GM04504 (cell line): ENCODE results near the gene ALPG.
"Not testable (repeated sequence)": the region's sequence is repeated elsewhere in the genome, so short reads cannot be mapped to it uniquely, and the experiment has no call there.

Experiments used
- DNase-seq: peaks from one replicate; pipeline ENCODE4 v3.0.0-alpha.2; 2012; ENCODE audit warnings: low read depth

Gene ALPG

GRCh38 chr2:232396683-232397082 lies 10.0 kb upstream of the ALPG start:
- DNase-seq = no peak

DNA sequence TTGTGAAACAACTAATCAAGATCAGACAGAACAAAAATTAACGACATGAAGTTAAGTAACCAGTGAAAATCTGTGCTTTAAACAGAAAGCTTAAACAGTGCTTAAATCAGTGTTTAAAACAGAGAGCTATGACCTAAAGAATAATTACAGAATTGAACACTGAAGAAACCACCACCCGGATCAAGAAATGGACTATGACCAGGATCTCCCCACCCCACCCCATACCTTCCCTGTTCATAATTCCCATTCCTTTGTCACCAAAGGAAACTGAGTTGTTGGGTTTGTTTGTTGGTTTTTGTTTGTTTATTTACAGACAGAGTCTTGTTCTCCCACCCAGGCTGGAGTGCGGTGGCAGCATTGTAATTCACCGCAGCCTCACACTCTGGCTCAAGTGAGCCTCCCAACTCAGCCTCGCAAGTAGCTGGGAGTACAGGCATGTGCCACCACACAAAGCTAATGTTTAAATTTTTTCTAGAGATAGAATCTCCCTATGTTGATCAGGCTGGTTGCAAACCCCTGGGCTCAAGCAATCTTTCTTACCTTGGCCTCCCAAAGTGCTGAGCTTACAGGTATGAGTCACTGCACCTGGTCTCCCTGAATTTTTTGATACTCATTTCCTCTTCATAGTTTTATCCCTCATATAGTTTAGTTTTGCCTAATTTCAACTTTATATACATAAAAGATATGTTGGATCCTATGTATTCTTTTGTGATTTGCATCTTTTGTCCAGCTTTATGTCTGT lies 8.2 kb upstream of the ALPG start:
- no peak for DNase-seq

GRCh38 chr2:232400256-232401015 lies 6.2 kb upstream of the ALPG start:
- no peak for DNase-seq

GRCh38 chr2:232402518-232402917 lies 4.1 kb upstream of the ALPG start:
- no peak for DNase-seq

DNA sequence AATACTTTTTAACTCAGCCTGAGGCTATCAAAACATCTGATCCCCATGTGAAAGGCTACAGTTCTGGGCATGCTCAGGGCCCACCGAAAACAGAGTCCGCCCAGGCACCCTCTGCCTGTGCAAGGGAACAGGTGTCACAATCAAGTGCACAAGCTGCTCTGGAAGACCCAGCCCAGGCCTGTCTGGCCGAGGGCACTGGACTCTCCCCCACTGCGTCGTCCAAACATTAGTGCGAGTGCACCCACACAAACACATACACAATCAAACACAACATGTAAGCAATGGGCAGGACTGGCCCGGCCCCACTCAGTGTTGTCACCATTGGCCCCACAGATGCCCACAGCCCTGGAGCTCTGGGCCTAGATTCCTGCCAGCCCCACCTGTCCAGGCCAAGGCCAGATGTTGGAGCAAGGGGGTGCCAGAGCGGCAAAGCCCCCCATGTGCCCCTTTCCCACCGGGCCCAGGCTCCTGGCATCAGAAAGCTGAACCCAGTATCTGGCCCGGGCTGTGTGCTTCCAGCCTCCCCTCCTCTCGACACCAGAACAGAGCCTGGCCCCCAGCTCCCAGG lies 617 bp upstream of the ALPG start:
- DNase-seq = no peak

DNA sequence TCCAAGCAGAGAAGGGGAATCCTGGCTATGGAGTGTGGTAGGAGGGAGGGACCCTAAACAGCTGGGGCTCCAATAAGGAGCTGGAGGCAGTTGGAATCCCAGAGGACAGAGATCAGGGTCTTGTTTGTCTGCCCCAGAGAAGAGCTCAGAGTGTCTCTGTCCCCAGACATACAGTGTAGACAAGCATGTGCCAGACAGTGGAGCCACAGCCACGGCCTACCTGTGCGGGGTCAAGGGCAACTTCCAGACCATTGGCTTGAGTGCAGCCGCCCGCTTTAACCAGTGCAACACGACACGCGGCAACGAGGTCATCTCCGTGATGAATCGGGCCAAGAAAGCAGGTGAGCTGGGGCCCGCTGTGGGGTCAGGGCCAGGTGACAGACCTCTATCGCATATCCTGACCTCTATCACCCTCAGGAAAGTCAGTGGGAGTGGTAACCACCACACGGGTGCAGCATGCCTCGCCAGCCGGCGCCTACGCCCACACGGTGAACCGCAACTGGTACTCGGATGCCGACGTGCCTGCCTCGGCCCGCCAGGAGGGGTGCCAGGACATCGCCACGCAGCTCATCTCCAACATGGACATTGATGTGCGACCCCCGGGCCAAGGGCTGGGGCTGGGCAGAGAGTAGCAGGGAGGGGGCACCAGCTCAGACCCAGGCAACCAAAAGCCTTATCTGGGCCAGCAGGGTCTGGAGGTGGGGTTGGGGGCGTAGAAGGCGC lies 945 bp downstream of the ALPG start:
- not testable (repeated sequence) for DNase-seq

DNA sequence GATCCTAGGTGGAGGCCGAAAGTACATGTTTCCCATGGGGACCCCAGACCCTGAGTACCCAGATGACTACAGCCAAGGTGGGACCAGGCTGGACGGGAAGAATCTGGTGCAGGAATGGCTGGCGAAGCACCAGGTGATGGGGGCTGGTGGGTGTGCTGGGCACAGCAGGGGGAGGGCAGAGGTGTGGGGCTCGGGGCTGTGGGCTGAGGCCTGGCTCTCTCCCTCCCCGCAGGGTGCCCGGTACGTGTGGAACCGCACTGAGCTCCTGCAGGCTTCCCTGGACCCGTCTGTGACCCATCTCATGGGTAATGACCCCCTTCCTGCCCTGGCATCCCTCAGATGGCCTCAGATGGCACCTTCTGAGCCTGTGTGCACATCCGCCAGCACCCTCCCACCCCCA lies 1.6 kb downstream of the ALPG start:
- DNase-seq = not testable (repeated sequence)

DNA sequence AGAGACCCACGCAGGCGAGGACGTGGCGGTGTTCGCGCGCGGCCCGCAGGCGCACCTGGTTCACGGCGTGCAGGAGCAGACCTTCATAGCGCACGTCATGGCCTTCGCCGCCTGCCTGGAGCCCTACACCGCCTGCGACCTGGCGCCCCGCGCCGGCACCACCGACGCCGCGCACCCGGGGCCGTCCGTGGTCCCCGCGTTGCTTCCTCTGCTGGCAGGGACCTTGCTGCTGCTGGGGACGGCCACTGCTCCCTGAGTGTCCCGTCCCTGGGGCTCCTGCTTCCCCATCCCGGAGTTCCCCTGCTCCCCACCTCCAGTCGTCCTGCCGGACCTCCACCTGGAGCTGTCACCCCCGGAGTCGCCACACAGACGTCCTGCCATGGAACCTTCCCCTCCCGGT lies 3.0 kb downstream of the ALPG start:
- not testable (repeated sequence) for DNase-seq

GRCh38 chr2:232410238-232410900 lies 3.7 kb downstream of the ALPG start:
- DNase-seq = no peak

DNA sequence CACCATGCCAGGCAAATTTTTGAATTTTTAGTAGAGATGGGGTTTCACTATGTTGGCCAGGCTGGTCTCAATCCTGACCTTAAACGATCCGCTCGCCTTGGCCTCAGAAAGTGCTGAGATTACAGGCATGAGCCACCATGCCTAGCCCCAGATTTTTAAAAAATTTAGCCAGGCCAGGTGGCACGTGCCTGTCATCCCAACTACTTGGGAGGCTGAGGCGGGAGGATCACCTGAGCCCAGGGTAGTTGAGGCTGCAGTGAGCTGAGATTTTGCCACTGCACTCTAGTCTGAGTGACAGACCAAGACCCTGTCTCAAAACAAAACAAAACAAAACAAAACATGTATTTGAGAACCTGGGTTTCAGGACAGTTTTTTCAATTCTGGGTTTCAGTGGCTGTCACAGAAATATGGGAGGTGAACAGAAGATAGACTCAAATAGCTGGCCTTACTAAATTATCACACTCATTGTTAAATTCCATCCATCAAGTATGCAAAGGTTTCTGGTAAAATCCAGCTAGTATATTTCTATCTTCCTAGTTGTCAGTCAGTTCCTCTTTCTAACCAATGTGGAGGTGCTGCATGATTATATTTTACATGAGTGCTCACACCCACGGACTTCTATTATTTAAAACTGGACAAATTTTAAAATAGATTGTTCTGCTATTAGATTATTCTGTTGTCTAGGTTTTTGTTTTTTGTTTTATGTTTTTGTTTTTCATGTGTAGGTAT lies 5.4 kb downstream of the ALPG start:
- no peak for DNase-seq

DNA sequence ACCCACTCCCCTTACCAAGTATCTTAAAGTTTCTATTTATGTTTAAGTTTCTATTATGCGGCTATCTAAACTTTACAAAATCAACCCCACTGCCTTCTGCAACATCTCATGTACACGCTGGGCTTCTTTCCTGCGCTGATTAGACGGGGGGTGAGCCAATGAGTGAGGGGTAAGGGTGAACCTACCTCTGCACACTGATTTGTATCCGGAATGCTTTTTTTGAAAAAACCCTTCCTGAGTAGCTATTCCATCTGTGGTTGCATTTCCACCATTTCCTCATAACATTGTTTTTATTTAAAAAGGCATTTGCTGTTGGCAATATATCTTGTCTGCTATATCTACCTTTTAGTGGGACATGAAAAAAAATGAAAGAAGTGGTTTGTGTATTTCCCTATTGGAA lies 6.3 kb downstream of the ALPG start:
- DNase-seq = no peak

GRCh38 chr2:232415138-232415690 lies 8.6 kb downstream of the ALPG start:
- no peak for DNase-seq

DNA sequence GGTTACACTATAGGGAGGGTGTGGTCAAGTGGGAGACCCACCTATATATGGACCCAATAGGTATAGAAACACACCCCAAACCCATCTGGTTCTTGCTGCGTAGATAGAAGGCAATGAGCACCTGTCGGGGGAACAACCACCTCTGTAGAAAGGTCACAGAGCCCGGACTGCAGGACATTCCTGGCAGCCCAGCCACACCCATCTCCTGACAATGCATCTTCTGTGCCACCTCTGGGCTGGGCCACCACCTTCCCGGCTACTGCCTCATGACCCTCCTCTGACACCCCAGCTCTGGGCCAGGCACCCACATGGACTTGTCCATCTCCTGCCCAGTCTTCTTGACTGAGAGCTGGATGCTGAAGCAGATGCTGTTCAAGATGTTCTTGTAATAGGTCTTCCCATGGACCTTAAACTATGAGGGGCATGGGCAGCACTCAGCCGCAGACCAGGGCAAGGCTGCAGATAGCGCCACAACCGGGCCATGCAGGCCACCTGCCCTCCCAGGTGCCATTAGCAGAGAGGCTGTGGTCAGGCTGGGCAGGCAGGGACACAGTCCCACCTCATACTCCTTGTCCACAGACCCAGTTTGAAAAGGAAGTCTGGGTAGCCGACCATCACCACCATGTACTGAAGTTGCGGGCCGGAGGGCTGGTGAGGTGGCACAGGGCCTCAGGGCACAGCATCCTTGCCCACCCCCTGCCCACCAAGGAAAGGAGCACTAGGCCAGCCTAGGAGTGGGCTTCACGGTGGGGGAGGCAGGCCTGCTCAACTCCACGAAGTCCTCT lies 9.3 kb downstream of the ALPG start:
- no peak for DNase-seq

- no peak for DNase-seq
Observed at GRCh38 chr2:232416521-232417470, 10.2 kb downstream of the ALPG start.

DNA sequence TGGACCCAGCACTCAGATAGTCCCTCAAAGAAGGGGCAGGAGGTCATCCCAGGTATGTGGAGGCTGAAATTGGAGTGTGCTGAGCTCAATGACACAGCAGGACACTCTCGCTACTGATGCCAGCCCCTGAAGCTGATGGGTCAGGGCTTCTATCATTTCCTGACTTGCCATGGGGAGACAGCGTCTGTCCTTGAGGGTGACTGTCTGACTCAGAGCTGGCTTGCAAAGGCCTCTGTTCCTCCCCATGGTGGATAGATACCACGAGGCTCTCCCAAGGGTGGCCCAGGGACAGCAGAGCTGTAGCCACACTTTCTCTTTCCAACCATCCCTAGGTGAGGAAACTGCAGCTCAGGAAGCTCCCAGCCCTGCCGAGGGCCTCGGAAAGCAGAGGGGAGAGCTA lies 10.8 kb downstream of the ALPG start:
- DNase-seq = no peak

GRCh38 chr2:232418056-232418455 lies 11.4 kb downstream of the ALPG start:
- no peak for DNase-seq

DNA sequence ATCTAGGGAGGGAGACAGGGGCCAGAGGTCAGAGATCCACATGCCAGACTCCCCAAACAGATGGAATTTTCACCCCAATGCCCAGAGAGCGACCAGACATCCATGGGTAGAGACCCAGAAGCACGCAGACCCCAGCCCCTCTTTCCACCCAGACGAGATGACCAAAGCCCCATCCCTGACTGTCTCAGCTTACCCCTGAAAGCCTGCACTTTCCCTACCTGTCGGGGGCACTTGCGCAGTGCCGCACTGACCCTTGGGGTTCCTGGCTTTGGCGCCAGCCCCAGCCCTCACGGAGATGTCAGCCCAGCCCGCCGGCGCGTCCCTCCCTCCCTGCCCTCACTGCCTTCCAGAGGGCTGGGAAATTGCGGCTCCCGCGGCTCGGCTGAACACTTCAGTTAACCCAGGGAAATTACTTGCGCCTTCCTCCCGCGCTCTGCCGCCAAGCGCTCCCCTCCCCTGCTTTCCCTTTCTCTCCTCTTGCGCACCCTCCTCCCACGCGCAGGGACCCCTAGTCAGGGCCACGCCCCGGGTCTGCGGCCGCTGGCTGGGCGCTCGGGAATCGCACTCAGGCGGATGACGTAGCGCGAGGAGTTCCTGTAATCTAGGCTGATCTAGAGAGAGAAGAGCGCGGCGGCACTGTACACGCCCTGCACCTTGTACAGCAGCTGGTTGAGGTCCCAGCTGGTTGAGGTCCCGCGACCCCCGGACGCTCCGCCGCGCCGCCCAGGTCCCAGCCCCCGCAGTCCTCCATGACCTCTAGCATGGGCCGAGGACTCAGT lies 12.0 kb downstream of the ALPG start:
- no peak for DNase-seq
